ENCODE measurements around the gene PFKP.

Gene PFKP

GRCh38 chr10:3118641-3119091, 51.3 kb downstream of the PFKP start:
- POLR2A ChIA-PET: no interaction called here

DNA sequence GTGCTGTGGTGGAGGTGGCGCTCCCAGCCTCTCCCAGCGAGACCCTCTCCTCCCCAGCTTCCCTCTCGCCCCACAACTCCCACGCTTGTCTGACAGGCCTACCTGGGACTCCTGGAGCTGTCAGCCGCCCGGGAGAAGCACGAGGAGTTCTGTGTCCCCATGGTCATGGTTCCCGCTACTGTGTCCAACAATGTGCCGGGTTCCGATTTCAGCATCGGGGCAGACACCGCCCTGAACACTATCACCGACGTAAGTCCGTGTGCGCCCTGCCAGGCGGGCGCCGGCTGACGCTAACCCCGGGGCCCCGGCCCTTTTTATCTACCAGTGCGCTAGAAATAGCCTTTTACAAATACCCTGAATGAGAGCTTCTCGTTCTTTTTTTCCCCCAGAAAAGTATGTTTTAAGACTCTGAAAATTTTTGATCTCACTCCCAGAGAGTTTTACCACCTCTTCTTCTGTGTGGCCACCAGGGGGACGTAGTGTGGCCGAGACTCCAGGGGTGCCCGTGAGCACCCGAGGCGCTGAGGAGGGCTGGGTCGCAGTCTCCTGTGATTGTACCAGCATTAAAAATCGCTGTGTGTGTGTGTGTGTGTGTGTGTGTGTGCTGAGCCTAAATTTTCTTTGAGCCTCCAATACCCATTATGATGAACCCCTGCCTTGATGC, 52.6 kb downstream of the PFKP start:
- H3K27ac ChIP-seq (ENCODE audit: extremely low read depth, low read depth, low read length): no peak overlapping the region
- POLR2A ChIA-PET: no interaction called here

More at GRCh38 chr10:3118641-3119091, 51.3 kb downstream of the PFKP start:
- H3K9me3 ChIP-seq (ENCODE audit: control insufficient read depth, insufficient read depth, low read depth, low read length): no peaks in the 10 kb centered on the region
- H3K27ac ChIP-seq (ENCODE audit: extremely low read depth, low read depth, low read length): no peak overlapping the region
- TF ChIP-seq ZBTB26 (tag by site-specific recombination; optimal IDR thresholded peaks at IDR 0.05) (no peak), ZNF37A (tag by site-specific recombination; IDR thresholded peaks at IDR 0.05) (no peak), ZNF561 (tag by site-specific recombination; IDR thresholded peaks at IDR 0.05; ENCODE audit: borderline replicate concordance) (no peak), ZNF701 (tag by site-specific recombination; IDR thresholded peaks at IDR 0.05) (no peak), ZBTB11 (tag by site-specific recombination; conservative IDR thresholded peaks at IDR 0.05; ENCODE audit: low read depth) (no peak), ZNF354C (tag by site-specific recombination; IDR thresholded peaks at IDR 0.05; ENCODE audit: borderline replicate concordance, low read depth) (no peak), ZNF768 (tag by site-specific recombination; IDR thresholded peaks at IDR 0.05) (no peak), HOXA7 (CRISPR knock-in tag; IDR thresholded peaks at IDR 0.05; ENCODE audit: borderline replicate concordance) (no peak), ZBTB7A (tag by site-specific recombination; IDR thresholded peaks at IDR 0.05; ENCODE audit: low read depth) (no peak), ZNF404 (tag by site-specific recombination; IDR thresholded peaks at IDR 0.05) (no peak), ZBTB17 (tag by site-specific recombination; IDR thresholded peaks at IDR 0.05) (no peak), ZNF530 (tag by site-specific recombination; IDR thresholded peaks at IDR 0.05; ENCODE audit: low read depth) (no peak)
- CTCF ChIA-PET: interaction anchor here (0.6 to 1.3 kb wide), 3 partner anchors 21 to 177 kb away, joined by 3 to 4 read pairs (median 4); no protein-coding TSS in a partner anchor
- H3K4me1 ChIP-seq (ENCODE audit: control insufficient read depth, insufficient read depth, low read length): no peaks in the 10 kb centered on the region
- no peak overlapping the region for H3K4me3 ChIP-seq (ENCODE audit: low read depth, low read length)
- H3K36me3 ChIP-seq (ENCODE audit: control insufficient read depth in 2 of 2, insufficient read depth in 1 of 2, low read length in 2 of 2): peaks cover 10 to 75% of the 10 kb centered on the region in 2 experiments; a peak in 2 of 3 replicates

More for the DNA sequence above, 52.6 kb downstream of the PFKP start:
- H3K9me3 ChIP-seq (ENCODE audit: control insufficient read depth, insufficient read depth, low read depth, low read length): no peaks in the 10 kb centered on the region
- CTCF ChIA-PET: interaction anchor here (0.6 to 1.3 kb wide), 4 partner anchors 20 to 81 kb away, joined by 3 to 4 read pairs (median 3); no protein-coding TSS in a partner anchor
- H3K4me3 ChIP-seq (ENCODE audit: low read depth, low read length): no peak overlapping the region
- H3K36me3 ChIP-seq (ENCODE audit: control insufficient read depth in 2 of 2, insufficient read depth in 1 of 2, low read length in 2 of 2): peaks cover 10 to 75% of the 10 kb centered on the region in 2 experiments; a peak in 2 of 3 replicates
- no peaks in the 10 kb centered on the region for H3K4me1 ChIP-seq (ENCODE audit: control insufficient read depth, insufficient read depth, low read length)
- no peak for TF ChIP-seq ZNF624 (tag by site-specific recombination; IDR thresholded peaks at IDR 0.05)
- no peak for TF ChIP-seq PBX3 (CRISPR knock-in tag; IDR thresholded peaks at IDR 0.05)
- TF ChIP-seq, protein P1, sequence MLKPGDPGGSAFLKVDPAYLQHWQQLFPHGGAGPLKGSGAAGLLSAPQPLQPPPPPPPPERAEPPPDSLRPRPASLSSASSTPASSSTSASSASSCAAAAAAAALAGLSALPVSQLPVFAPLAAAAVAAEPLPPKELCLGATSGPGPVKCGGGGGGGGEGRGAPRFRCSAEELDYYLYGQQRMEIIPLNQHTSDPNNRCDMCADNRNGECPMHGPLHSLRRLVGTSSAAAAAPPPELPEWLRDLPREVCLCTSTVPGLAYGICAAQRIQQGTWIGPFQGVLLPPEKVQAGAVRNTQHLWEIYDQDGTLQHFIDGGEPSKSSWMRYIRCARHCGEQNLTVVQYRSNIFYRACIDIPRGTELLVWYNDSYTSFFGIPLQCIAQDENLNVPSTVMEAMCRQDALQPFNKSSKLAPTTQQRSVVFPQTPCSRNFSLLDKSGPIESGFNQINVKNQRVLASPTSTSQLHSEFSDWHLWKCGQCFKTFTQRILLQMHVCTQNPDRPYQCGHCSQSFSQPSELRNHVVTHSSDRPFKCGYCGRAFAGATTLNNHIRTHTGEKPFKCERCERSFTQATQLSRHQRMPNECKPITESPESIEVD (tag by site-specific recombination; IDR thresholded peaks at IDR 0.05): no peak
- no peak for TF ChIP-seq YY1 (tag by site-specific recombination; IDR thresholded peaks at IDR 0.05)
- TF ChIP-seq ZNF140 (tag by site-specific recombination; IDR thresholded peaks at IDR 0.05): no peak
- TF ChIP-seq ZNF701 (tag by site-specific recombination; IDR thresholded peaks at IDR 0.05): no peak
- TF ChIP-seq EGR2 (tag by site-specific recombination; IDR thresholded peaks at IDR 0.05; ENCODE audit: low read depth): no peak
- TF ChIP-seq ZNF449 (tag by site-specific recombination; IDR thresholded peaks at IDR 0.05): no peak
- TF ChIP-seq ZNF394 (tag by site-specific recombination; IDR thresholded peaks at IDR 0.05; ENCODE audit: borderline replicate concordance): no peak
- no peak for TF ChIP-seq ZFP37 (tag by site-specific recombination; IDR thresholded peaks at IDR 0.05)
- TF ChIP-seq ZNF148 (tag by site-specific recombination; IDR thresholded peaks at IDR 0.05; ENCODE audit: borderline replicate concordance): no peak

Measured in HEK293 (cell line).